Spleen (tissue), 7 donors: Measurements from ENCODE around the gene MYL5.

Experiments
- POLR2AphosphoS5 ChIP-seq, 3 donors: sonication (generic); formaldehyde crosslinking; IDR thresholded peaks; one replicate each; pipeline ENCODE4 v1.5.1; 2017; ENCODE audit warnings: antibody characterized with exemption in 3 of 3
- TF ChIP-seq, protein P1 (sequence below), 11 experiments: fragments of 200-600 bp in 7 of 11; fragments of 450-650 bp in 4 of 11; sonication (generic) in 4 of 11; IDR thresholded peaks in 8 of 11; conservative IDR thresholded peaks in 3 of 11; 1 replicate in 7 of 11; 2 replicates in 4 of 11; pipeline versions ENCODE4 v1.4.0 to v1.8.0; 2016 to 2021; ENCODE audit warnings: antibody characterized with exemption in 11 of 11, inconsistent platforms in 4 of 11, mild to moderate bottlenecking in 1 of 11
- donor health status: DM: no; HTN: no; CAD: no; lungs with moderate emphysema.
- donor health status: DM: no; HTN: no; CAD: no.
- donor health status: DM: no; HTN: no; CAD: no.

DNA sequence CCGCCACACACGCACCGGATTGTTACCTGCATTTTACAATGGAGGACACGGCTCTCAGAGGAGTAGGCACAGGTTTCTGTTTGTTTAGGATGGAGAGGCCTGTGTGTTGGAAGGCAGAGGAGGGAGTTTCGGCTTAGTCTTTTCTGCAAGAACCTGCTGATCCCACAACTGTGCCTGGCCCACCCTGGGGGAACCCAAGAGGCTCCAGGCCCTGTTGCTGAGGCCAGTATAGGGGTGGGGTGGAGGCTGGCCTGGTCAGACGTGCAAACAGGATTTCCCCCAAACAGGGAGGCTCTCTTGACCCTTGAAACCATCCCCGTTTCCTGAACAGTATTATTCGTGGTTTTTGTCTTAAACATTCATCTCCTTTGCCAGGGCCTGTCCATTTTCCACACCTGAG, 15.4 kb downstream of the MYL5 start:
- TF ChIP-seq, protein P1, sequence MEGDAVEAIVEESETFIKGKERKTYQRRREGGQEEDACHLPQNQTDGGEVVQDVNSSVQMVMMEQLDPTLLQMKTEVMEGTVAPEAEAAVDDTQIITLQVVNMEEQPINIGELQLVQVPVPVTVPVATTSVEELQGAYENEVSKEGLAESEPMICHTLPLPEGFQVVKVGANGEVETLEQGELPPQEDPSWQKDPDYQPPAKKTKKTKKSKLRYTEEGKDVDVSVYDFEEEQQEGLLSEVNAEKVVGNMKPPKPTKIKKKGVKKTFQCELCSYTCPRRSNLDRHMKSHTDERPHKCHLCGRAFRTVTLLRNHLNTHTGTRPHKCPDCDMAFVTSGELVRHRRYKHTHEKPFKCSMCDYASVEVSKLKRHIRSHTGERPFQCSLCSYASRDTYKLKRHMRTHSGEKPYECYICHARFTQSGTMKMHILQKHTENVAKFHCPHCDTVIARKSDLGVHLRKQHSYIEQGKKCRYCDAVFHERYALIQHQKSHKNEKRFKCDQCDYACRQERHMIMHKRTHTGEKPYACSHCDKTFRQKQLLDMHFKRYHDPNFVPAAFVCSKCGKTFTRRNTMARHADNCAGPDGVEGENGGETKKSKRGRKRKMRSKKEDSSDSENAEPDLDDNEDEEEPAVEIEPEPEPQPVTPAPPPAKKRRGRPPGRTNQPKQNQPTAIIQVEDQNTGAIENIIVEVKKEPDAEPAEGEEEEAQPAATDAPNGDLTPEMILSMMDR (IDR thresholded peaks at IDR 0.05 in 8 of 11, conservative IDR thresholded peaks at IDR 0.05 in 3 of 11), result no peak
- TF ChIP-seq POLR2AphosphoS5 (IDR thresholded peaks at IDR 0.05), result no peak
